RCC 7860 (cell line): Measurements from ENCODE around the gene SLC10A6.

Source experiments
- DNase-seq: peaks from one replicate; pipeline ENCODE4 v3.0.0-alpha.2; 2015; ENCODE audit warnings: low spot score
- FAIRE-seq: peaks from 2 replicates; lab custom pipeline; 2012; peaks lifted over from hg19 to GRCh38; lab: Jason Lieb, UNC

Gene SLC10A6

DNA sequence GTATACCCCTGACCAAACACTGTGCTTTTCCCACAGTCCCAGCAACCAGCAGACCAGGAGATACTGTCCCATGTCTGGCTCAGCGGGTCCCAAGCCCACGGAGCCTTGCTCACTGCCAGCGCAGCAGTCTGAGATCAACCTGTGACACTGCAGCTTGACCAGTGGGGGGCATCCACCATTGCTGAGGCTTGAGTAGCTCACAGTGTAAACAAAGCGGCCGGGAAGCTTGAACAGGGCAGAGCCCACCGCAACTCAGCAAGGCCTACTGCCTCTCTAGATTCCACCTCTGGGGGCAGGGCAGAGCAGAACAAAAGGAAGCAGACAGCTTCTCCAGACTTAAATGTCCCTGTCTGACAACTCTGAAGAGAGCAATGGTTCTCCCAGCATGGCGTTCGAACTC lies 58.1 kb downstream of the SLC10A6 start:
- FAIRE-seq, result no peak

DNA sequence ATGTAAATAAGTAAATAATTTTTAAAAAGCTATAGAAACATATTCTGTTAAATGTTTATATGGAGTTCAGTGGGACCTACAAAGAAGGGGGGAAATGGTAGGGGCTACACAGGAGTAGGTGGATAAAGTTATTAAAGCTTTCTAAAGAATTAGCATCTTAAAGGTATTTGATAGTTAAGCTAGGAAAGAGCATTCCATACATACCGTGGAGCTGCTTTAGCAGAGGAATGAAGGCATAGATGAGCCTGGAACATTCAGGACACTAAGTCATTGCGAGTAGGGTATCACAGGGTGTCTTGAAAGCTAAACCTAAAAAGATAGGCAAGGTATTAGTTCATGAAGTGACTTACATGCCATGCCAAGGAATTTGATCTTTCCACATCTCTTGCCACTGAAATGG lies 60.4 kb downstream of the SLC10A6 start:
- DNase-seq (no peak), FAIRE-seq (no peak)

More for the DNA sequence above, 58.1 kb downstream of the SLC10A6 start:
- no peak for DNase-seq

DNA sequence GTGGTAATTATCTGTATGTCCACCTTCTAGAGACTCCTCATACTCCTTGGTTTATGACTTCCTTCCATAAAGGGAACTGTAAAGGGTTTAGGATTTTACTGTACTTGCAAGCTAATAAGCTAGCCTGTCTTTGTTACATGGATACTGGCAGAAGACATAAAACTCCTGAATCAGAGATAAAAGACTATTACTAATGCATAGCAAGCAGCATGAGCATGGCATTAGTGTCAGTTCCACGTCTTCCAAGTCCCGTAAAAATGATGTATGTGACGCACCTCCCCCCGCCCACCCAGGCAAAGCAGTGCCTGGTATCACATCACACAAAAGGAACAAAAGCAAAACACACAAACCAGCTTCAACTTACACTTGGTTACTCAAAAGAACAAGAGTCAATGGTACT lies 71.0 kb downstream of the SLC10A6 start:
- DNase-seq (no peak), FAIRE-seq (no peak)

DNA sequence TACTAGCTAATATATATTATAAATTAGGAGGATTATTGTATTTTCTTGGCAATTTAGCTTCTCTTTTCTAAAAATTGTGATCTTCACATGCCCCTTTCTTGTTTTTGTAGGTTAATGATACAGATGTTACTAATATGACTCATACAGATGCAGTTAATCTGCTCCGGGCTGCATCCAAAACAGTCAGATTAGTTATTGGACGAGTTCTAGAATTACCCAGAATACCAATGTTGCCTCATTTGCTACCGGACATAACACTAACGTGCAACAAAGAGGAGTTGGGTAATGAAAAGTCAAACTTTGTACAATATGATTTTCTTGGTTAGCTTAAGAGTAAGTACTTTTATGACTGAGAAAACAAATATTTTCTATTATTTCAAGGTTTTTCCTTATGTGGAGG lies 74.1 kb downstream of the SLC10A6 start:
- no peak for DNase-seq
- FAIRE-seq, result no peak
